Suprapubic skin (tissue), 3 donors: ENCODE measurements around the gene WDR86.

ENCODE experiments used
- EP300 ChIP-seq: sonication (generic); formaldehyde crosslinking; IDR thresholded peaks from one replicate; pipeline ENCODE4 v1.6.1; 2017; ENCODE audit warnings: antibody characterized with exemption
- TF ChIP-seq, protein P1 (sequence below), 2 donors: fragments of 200-600 bp in 1 of 2; fragments of 450-650 bp in 1 of 2; sonication (generic) in 1 of 2; IDR thresholded peaks; one replicate each; pipeline ENCODE4 v1.5.1; 2016 to 2019; ENCODE audit warnings: antibody characterized with exemption in 2 of 2, mild to moderate bottlenecking in 1 of 2, moderate library complexity in 1 of 2

DNA sequence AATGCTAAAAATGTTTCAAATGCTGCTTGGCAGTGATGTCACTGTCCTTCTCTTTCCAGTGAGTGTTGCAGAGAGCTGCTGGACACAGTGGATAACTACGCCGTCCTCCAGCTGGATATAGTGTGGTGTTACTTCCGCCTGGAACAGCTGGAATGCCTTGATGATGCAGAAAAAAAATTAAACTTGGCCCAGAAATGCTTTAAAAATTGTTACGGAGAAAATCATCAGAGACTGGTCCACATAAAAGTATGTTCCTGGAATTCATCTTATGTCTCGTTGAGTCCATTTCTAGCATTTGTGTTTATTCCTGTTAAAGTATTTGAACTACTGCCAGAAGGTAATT is 43.0 kb downstream of the WDR86 start:
- peak; percentile 70 for TF ChIP-seq EP300
- TF ChIP-seq, protein P1, sequence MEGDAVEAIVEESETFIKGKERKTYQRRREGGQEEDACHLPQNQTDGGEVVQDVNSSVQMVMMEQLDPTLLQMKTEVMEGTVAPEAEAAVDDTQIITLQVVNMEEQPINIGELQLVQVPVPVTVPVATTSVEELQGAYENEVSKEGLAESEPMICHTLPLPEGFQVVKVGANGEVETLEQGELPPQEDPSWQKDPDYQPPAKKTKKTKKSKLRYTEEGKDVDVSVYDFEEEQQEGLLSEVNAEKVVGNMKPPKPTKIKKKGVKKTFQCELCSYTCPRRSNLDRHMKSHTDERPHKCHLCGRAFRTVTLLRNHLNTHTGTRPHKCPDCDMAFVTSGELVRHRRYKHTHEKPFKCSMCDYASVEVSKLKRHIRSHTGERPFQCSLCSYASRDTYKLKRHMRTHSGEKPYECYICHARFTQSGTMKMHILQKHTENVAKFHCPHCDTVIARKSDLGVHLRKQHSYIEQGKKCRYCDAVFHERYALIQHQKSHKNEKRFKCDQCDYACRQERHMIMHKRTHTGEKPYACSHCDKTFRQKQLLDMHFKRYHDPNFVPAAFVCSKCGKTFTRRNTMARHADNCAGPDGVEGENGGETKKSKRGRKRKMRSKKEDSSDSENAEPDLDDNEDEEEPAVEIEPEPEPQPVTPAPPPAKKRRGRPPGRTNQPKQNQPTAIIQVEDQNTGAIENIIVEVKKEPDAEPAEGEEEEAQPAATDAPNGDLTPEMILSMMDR (IDR thresholded peaks at IDR 0.05): no peak
